ENCODE measurements around the gene TEAD1. TPM values are rescaled to one million over a fixed set of nuclear protein-coding genes. Genes with fewer than 3 reads are reported as not detected.

TEAD1 gene
- total RNA-seq, 2 experiments from 2014 or later, result 5.6 to 10.8 TPM

DNA sequence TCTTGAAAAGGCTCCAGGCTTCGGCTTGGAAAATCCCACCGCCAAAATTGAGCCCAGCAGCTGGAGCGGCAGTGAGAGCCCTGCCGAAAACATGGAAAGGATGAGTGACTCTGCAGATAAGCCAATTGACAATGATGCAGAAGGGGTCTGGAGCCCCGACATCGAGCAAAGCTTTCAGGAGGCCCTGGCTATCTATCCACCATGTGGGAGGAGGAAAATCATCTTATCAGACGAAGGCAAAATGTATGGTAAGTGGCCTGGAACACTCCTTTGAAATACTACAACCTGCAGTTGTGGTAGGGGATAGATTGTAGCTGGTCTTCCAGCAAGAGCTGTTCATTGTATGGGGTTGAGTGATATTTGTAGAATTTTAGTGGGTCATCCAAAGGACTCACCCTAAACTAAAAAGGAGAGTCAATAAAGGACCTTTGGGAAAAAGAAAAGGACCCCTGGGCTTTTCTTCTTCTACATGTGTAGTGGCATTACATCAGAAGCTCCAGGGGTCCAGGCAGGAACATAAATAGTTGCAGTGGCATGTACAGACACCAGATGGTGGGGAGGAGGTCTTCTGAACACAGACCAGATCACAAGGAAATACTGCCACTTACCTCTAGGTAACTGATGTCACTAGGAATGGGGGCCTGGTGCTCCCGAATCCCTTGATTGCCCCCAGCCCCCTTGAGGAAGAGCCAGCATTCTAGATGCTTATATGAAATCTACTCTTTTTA is 90.1 kb downstream of the TEAD1 start:
- H3K4me1 ChIP-seq (ENCODE audit: insufficient read depth, low read length, poor library complexity, severe bottlenecking), result peaks cover 34% of the 10 kb centered on the region
- H4K20me1 ChIP-seq (ENCODE audit: insufficient read depth, low read length), result no peaks in the 10 kb centered on the region
- TF ChIP-seq EZH2phosphoT487 (IDR thresholded peaks at IDR 0.05; ENCODE audit: borderline replicate concordance, low read depth, low read length), result no peak
- TF ChIP-seq, protein P1, sequence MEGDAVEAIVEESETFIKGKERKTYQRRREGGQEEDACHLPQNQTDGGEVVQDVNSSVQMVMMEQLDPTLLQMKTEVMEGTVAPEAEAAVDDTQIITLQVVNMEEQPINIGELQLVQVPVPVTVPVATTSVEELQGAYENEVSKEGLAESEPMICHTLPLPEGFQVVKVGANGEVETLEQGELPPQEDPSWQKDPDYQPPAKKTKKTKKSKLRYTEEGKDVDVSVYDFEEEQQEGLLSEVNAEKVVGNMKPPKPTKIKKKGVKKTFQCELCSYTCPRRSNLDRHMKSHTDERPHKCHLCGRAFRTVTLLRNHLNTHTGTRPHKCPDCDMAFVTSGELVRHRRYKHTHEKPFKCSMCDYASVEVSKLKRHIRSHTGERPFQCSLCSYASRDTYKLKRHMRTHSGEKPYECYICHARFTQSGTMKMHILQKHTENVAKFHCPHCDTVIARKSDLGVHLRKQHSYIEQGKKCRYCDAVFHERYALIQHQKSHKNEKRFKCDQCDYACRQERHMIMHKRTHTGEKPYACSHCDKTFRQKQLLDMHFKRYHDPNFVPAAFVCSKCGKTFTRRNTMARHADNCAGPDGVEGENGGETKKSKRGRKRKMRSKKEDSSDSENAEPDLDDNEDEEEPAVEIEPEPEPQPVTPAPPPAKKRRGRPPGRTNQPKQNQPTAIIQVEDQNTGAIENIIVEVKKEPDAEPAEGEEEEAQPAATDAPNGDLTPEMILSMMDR (conservative IDR thresholded peaks at IDR 0.05; ENCODE audit: low read length), result no peak
- no peak for DNase-seq (ENCODE audit: low spot score)
- H2AFZ ChIP-seq (ENCODE audit: low read length), result no peak overlapping the region
- no peak overlapping the region for H3K27ac ChIP-seq (ENCODE audit: low read depth, low read length, poor library complexity, severe bottlenecking)
- no peaks in the 10 kb centered on the region for H3K79me2 ChIP-seq (ENCODE audit: insufficient read depth, low read depth, low read length)
- H3K9me2 ChIP-seq (ENCODE audit: insufficient read depth, low read length), result no peaks in the 10 kb centered on the region
- CTCF ChIA-PET (ENCODE audit: unreplicated experiment), result no interaction called here
- H3K4me2 ChIP-seq (ENCODE audit: low read length), result no peak overlapping the region
- H3K4me3 ChIP-seq (ENCODE audit: low read depth, low read length, poor library complexity, severe bottlenecking), result no peak overlapping the region
- intact Hi-C loops (cut with micrococcal nuclease; ENCODE audit: unreplicated experiment), result no loop called here
- POLR2A ChIA-PET, result no interaction called here
- H3K9me3 ChIP-seq (ENCODE audit: low read length), result no peaks in the 10 kb centered on the region
- no TSS peak for BruUV-seq (replicated peaks)
- peaks cover 7% of the 10 kb centered on the region; the same call in 1 of the 2 replicates for H3K36me3 ChIP-seq (ENCODE audit: insufficient read depth, low read length)

DNA sequence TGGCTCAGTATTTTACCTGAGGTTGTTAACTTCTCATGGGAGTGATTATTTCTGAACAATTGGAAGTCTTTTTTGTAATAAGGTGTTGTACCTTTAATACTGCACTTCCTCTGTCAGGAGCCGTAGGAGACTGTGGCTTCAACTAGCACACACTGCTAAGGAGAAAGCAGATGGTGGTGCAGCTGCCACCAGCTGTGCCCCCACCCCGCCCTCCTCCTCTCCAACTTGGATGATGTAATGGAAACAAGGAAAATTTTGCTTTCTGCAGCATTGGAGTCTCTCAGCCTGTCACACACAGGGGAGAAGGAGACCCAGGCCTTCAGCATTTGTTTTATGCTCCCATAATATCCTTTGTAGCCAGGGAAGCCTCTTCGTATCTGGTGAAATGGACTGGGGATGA is 91.2 kb downstream of the TEAD1 start:
- Histone ChIP-seq H3K4me2 (ENCODE audit: low read length) (no peak overlapping the region), H3K4me3 (ENCODE audit: low read depth, low read length, poor library complexity, severe bottlenecking) (no peak overlapping the region), H3K9me2 (ENCODE audit: insufficient read depth, low read length) (no peaks in the 10 kb centered on the region), H3K27ac (ENCODE audit: low read depth, low read length, poor library complexity, severe bottlenecking) (no peak overlapping the region), H3K4me1 (ENCODE audit: insufficient read depth, low read length, poor library complexity, severe bottlenecking) (peaks cover 34% of the 10 kb centered on the region), H3K9me3 (ENCODE audit: low read length) (no peaks in the 10 kb centered on the region), H3K36me3 (ENCODE audit: insufficient read depth, low read length) (peaks cover 7% of the 10 kb centered on the region; the same call in 1 of the 2 replicates), H3K79me2 (ENCODE audit: insufficient read depth, low read depth, low read length) (no peaks in the 10 kb centered on the region), H4K20me1 (ENCODE audit: insufficient read depth, low read length) (no peaks in the 10 kb centered on the region), H2AFZ (ENCODE audit: low read length) (no peak overlapping the region)
- TF ChIP-seq EZH2phosphoT487 (IDR thresholded peaks at IDR 0.05; ENCODE audit: borderline replicate concordance, low read depth, low read length), result no peak
- TF ChIP-seq, protein P1 (conservative IDR thresholded peaks at IDR 0.05; ENCODE audit: low read length), result no peak
- intact Hi-C loops (cut with micrococcal nuclease; ENCODE audit: unreplicated experiment), result no loop called here
- ChIA-PET CTCF (ENCODE audit: unreplicated experiment) (no interaction called here), POLR2A (no interaction called here)
- DNase-seq (ENCODE audit: low spot score), result peak; percentile 11
- no TSS peak for BruUV-seq (replicated peaks)

DNA sequence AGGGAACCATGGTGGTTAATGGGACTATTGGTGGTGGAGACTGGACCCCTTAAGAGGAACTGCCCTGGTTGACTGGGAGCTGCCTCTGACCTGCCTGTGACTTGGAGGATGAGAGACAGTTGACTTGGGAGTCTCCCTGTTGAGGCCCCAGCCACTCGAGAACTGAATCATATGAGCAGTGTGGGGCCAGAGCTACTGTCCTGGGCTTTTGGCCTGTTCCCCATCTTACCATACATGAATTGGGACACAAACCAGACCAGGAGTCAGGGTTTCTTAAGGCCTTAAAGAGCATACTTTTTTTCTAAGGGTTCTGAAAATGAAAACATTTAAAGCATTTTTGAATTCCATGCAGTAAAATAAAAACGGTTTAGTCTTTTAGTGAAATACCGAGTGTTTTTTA is 92.8 kb downstream of the TEAD1 start:
- Histone ChIP-seq H4K20me1 (ENCODE audit: insufficient read depth, low read length) (no peaks in the 10 kb centered on the region), H3K4me1 (ENCODE audit: insufficient read depth, low read length, poor library complexity, severe bottlenecking) (peaks cover 34% of the 10 kb centered on the region), H3K4me3 (ENCODE audit: low read depth, low read length, poor library complexity, severe bottlenecking) (no peak overlapping the region), H3K9me2 (ENCODE audit: insufficient read depth, low read length) (no peaks in the 10 kb centered on the region), H3K9me3 (ENCODE audit: low read length) (no peaks in the 10 kb centered on the region), H2AFZ (ENCODE audit: low read length) (no peak overlapping the region), H3K27ac (ENCODE audit: low read depth, low read length, poor library complexity, severe bottlenecking) (no peak overlapping the region), H3K36me3 (ENCODE audit: insufficient read depth, low read length) (peaks cover 7% of the 10 kb centered on the region; the same call in 1 of the 2 replicates), H3K4me2 (ENCODE audit: low read length) (no peak overlapping the region), H3K79me2 (ENCODE audit: insufficient read depth, low read depth, low read length) (no peaks in the 10 kb centered on the region)
- ChIA-PET CTCF (ENCODE audit: unreplicated experiment) (no interaction called here), POLR2A (no interaction called here)
- no peak for TF ChIP-seq EZH2phosphoT487 (IDR thresholded peaks at IDR 0.05; ENCODE audit: borderline replicate concordance, low read depth, low read length)
- TF ChIP-seq, protein P1 (conservative IDR thresholded peaks at IDR 0.05; ENCODE audit: low read length), result no peak
- intact Hi-C loops (cut with micrococcal nuclease; ENCODE audit: unreplicated experiment), result no loop called here
- no TSS peak for BruUV-seq (replicated peaks)
- no peak for DNase-seq (ENCODE audit: low spot score)
